Aorta (tissue), 5 donors: ENCODE data around the gene MRPL55. TPM values are rescaled to one million over a fixed set of nuclear protein-coding genes. Genes with fewer than 3 reads are reported as not detected.

Experiments
- ATAC-seq: fragments of 200-7000 bp; cut with Tn5 transposase; one replicate; pipeline ENCODE4 v1.9.1; 2022; ENCODE audit warnings: moderate library complexity; ENCODE audit not compliant: low FRiP score
- DNase-seq, 2 donors: peaks; one replicate each; pipeline ENCODE4 v3.0.0-alpha.2; 2020
- H3K27ac ChIP-seq, 2 donors: one replicate each; pipeline ENCODE4 v1.5.1; 2013; ENCODE audit warnings: low read length in 2 of 2, mild to moderate bottlenecking in 2 of 2, moderate library complexity in 2 of 2, control low read depth in 1 of 2, inconsistent platforms in 1 of 2, low read depth in 1 of 2
- H3K27me3 ChIP-seq, 2 donors: one replicate each; pipeline ENCODE4 v1.6.1; 2013; ENCODE audit warnings: control low read depth in 1 of 2, low read length in 1 of 2, mild to moderate bottlenecking in 1 of 2, moderate library complexity in 1 of 2; ENCODE audit not compliant: insufficient read depth in 2 of 2, control insufficient read depth in 1 of 2
- H3K36me3 ChIP-seq, 2 donors: one replicate each; pipeline ENCODE4 v1.6.1; 2013; ENCODE audit warnings: control low read depth in 1 of 2, low read length in 1 of 2, mild to moderate bottlenecking in 1 of 2; ENCODE audit not compliant: insufficient read depth in 2 of 2, control insufficient read depth in 1 of 2
- H3K4me1 ChIP-seq, 2 donors: one replicate each; pipeline ENCODE4 v1.6.1; 2013; ENCODE audit warnings: low read length in 2 of 2, control low read depth in 1 of 2, mild to moderate bottlenecking in 1 of 2, moderate library complexity in 1 of 2; ENCODE audit not compliant: insufficient read depth in 2 of 2, control insufficient read depth in 1 of 2
- H3K4me3 ChIP-seq, 2 donors: one replicate each; pipeline ENCODE4 v1.5.1; 2013; ENCODE audit warnings: low read length in 2 of 2, control low read depth in 1 of 2, mild to moderate bottlenecking in 1 of 2
- H3K9me3 ChIP-seq: one replicate; pipeline ENCODE4 v1.6.1; 2013; ENCODE audit warnings: mild to moderate bottlenecking, low read length; ENCODE audit not compliant: control insufficient read depth
- WGBS, 2 donors: extraction: QIAGEN DNeasy Blood & Tissue Kit; methylation state at CpG; one replicate each; pipeline ENCODE4 v1.1.7; 2013; 5-methylcytosine and 5-hydroxymethylcytosine counted together
- intact Hi-C, 2 donors: fragments of 100-400 bp; cut with DNase I; formaldehyde crosslinking; loops; one replicate each; pipeline versions ENCODE4 v1.14.2 to v1.15.0; 2022
- polyA plus RNA-seq, 2 donors: library from polyadenylated mRNA; stranded (reverse); fragments of 200-250 nt; gene quantifications; one replicate each; pipeline ENCODE4 v1.2.3, GENCODE V29; 2013
- total RNA-seq, 2 donors: library from RNA; stranded (reverse); fragmentation: NEBNext Ultra II Directional; extraction: Animal tissue kit (Norgen Biotek cat#: 25700); gene quantifications; one replicate each; pipeline ENCODE4 v1.2.1, GENCODE V29; 2021
- donor health status: healthy with polysubstance abuse.
- donor health status: Bipolar disorder and iron deficiency.
- donor health status: DM: no; HTN: no; CAD: no.
- donor health status: DM: no; HTN: no; CAD: no.
- donor health status: DM: yes; HTN: yes; CAD: no.

The MRPL55 gene
- total and polyA plus RNA-seq, 4 donors, result 27.4 to 152 (median 38.6) TPM

DNA sequence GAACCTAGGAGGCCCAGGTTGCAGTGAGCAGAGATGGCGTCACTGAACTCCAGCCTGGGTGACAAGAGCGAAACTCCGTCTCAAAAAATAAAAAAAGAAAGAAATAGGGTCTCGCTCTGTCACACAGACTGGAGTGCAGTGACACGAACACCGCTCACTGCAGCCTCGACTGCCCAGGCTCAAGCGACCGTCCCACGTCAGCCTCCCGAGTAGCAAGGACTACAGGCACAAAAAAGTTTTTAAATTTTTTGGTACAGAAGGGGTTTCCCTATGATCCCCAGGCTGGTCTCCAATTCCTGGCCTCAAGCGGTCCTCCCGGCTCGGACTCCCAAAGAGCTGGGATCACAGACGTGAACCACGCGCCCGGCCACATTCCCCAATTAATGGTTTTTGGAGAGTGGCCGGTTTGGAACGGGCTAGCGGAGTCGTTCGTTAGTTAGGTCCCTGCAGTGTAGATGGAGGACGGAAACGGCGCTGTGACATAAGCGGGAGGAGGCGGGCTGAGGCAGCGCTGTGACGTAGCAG, 30.4 kb upstream of the MRPL55 start:
- H3K4me3 ChIP-seq, result peak overlapping the region in 1 of 2 donors; percentile 52
- H3K4me1 ChIP-seq, result peaks cover 0 to 7% of the 10 kb centered on the region in 2 donors
- ATAC-seq (no peak), DNase-seq (no peak)
- peak overlapping the region in 1 of 2 donors; percentile 80 for H3K27ac ChIP-seq
- no peaks in the 10 kb centered on the region for H3K27me3 ChIP-seq
- WGBS, 2 donors, result 20 to 22% methylated on average over 30 of the region's 30 CpGs
- H3K36me3 ChIP-seq, result no peaks in the 10 kb centered on the region
- intact Hi-C loops, result loop anchor here in 1 of 2 donors (10.0 kb wide), 1 partner anchor 265 kb away; the partner anchor contains the start of gene TRIM11
- H3K9me3 ChIP-seq, result no peaks in the 10 kb centered on the region

DNA sequence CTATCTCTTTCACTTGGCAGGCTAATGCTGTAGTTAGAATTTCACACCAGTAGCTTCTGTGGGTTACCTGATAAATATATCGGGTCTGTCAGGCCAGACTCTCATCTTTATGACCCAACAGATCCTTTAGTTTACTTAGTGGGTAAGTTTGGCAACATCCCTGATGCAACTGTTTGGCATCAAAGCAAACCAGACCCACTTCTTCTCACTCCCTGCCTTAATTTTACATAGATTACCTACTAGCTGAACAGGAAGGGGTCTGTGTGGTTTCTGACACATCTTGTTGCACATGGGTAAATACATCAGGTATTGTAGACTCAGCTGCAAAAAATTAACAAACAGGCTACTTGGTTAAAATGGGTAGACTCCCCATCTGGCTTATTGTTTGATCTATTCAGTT, 27.8 kb upstream of the MRPL55 start:
- Histone ChIP-seq H3K4me3 (no peak overlapping the region), H3K4me1 (peaks cover 0 to 5% of the 10 kb centered on the region in 2 donors), H3K27ac (no peak overlapping the region), H3K9me3 (no peaks in the 10 kb centered on the region), H3K36me3 (no peaks in the 10 kb centered on the region), H3K27me3 (no peaks in the 10 kb centered on the region)
- 45 to 62% methylated on average over 1 of the region's 1 CpG for WGBS, 2 donors
- intact Hi-C loops, result loop anchor here in 1 of 2 donors (10.0 kb wide), 1 partner anchor 268 kb away; the partner anchor contains the start of gene TRIM11
- no peak for ATAC-seq
- DNase-seq, result no peak

DNA sequence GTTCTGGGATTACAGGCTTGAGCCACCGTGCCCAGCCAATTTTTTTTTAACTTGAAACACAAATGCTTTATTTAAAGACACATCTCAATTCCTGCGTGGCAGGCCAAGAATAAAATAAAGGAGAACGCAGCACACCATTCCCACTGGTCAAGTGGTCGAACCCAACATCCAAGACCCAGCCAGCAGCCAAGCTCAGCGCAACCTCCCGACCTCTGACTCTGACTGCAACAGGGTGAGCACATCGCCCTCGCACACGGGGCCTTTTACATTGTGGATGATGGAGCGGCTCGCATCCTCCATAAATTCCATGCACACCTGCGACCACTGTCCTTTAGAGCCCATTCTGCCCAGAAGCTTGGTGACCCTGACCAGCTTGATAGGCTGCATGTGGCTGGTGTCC, 25.5 kb upstream of the MRPL55 start:
- WGBS, 2 donors, result 77 to 78% methylated on average over 12 of the region's 12 CpGs
- Histone ChIP-seq H3K4me3 (no peak overlapping the region), H3K27me3 (no peaks in the 10 kb centered on the region), H3K9me3 (no peaks in the 10 kb centered on the region), H3K4me1 (no peaks in the 10 kb centered on the region), H3K36me3 (no peaks in the 10 kb centered on the region), H3K27ac (no peak overlapping the region)
- ATAC-seq (no peak), DNase-seq (no peak)
- intact Hi-C loops, result loop anchor here in 1 of 2 donors (5.0 to 10.0 kb wide), 3 partner anchors 78 to 368 kb away; partner anchors contain the start of gene TRIM11

DNA sequence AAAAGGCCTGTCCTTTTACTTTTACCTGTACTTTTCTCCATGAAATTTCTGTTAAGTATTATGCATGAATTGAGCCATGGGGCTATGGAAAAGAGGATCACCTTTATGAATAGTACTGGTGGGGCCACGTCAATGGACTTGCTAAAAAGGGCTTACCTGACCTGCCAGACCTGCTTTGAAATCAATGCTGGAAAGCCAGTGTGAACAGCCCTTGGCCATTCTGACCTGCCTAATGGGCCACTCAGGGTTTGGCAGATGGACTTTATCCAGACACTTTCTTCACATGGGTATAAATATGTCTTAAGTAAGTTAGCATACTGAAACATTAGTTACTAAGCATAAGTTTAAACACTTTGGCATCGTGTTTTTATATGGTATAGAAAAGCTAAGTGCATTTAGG, 22.7 kb upstream of the MRPL55 start:
- ATAC-seq, result no peak
- no peaks in the 10 kb centered on the region for H3K4me1 ChIP-seq
- H3K27ac ChIP-seq, result no peak overlapping the region
- no peaks in the 10 kb centered on the region for H3K36me3 ChIP-seq
- intact Hi-C loops, result loop anchor here in 1 of 2 donors (5.0 to 10.0 kb wide), 3 partner anchors 81 to 371 kb away; partner anchors contain the start of gene TRIM11
- no peak overlapping the region for H3K4me3 ChIP-seq
- H3K27me3 ChIP-seq, result no peaks in the 10 kb centered on the region
- H3K9me3 ChIP-seq, result no peaks in the 10 kb centered on the region
- WGBS, 2 donors, result 88 to 90% methylated on average over 2 of the region's 2 CpGs
- no peak for DNase-seq

DNA sequence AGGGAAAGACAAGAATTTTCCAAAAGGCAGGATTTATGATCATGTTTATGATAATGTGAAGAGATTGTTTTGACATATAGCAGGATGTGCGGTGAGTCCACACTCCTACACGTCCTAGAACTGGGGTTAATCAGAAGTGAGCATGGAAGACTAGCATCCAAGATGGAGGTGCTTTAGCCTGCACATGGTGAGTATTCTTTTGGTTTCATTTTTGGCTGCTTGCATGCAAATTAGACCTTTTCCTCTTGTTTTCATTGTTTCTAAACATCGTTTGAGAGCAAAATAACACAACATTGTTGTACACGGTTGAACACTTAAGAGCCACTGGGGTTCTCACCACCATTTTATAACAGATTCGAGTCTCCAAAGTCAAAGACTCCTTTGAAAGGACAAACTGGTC, 16.1 kb upstream of the MRPL55 start:
- WGBS, 2 donors, result 70 to 71% methylated on average over 5 of the region's 5 CpGs
- Histone ChIP-seq H3K27me3 (no peaks in the 10 kb centered on the region), H3K9me3 (no peaks in the 10 kb centered on the region), H3K4me1 (peaks cover 0 to under 1% of the 10 kb centered on the region in 2 donors), H3K36me3 (no peaks in the 10 kb centered on the region), H3K27ac (no peak overlapping the region), H3K4me3 (no peak overlapping the region)
- no peak for DNase-seq
- intact Hi-C loops, result loop anchor here (5.0 kb wide), 2 partner anchors 52 to 392 kb away; no protein-coding TSS in a partner anchor
- ATAC-seq, result no peak

DNA sequence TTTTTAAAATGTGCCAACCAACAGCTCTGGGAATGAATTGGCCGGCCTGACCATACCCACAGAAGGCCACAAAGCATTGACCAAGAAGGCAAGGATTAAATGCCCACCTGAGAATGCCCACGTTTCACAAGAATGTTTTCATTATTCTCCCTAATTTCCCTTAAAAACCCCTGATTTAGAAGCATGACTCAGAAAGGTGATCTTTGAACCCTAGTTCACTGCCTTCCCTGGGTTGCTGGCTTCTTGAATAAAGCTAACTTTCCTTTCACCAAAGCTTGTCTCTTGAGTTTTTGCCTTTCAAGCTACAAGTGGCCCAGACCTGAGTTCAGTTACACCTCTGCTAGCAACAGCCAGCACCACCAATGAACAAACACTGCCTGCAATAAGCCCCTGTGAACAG, 14.4 kb upstream of the MRPL55 start:
- no peak overlapping the region for H3K27ac ChIP-seq
- DNase-seq, result no peak
- H3K4me3 ChIP-seq, result no peak overlapping the region
- intact Hi-C loops, result no loop called here
- H3K36me3 ChIP-seq, result no peaks in the 10 kb centered on the region
- H3K4me1 ChIP-seq, result peaks cover 0 to 2% of the 10 kb centered on the region in 2 donors
- ATAC-seq, result no peak
- WGBS, 2 donors, result 64 to 69% methylated on average over 2 of the region's 2 CpGs
- H3K27me3 ChIP-seq, result no peaks in the 10 kb centered on the region
- H3K9me3 ChIP-seq, result no peaks in the 10 kb centered on the region

DNA sequence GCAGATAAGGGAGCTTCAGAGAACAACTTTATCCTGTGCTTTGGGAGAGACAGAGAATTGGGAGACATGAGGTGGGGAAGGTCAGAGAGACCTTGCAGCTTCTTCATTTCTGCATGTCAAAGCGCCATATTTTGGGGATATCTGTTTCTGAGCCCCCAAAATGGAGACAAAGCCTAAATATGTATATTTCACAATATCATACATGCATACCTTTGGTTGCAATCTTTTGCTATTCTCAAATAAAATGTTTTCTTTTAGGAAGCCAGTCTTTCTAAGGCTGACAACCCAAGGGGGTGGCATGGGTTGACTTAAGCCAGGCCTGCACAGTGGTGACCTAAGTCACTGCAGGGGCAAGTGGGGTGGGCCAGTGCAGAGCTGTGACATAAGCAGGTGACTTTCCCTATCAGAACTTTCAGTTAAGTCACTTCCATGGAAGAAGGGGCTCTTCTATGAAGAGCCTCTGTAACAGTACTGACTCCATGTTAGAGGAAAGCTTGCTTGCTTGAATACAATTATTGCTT, 13.9 kb upstream of the MRPL55 start:
- Histone ChIP-seq H3K27ac (no peak overlapping the region), H3K9me3 (no peaks in the 10 kb centered on the region), H3K36me3 (no peaks in the 10 kb centered on the region), H3K4me1 (peaks cover 0 to 2% of the 10 kb centered on the region in 2 donors), H3K4me3 (no peak overlapping the region), H3K27me3 (no peaks in the 10 kb centered on the region)
- 54 to 60% methylated on average over 1 of the region's 1 CpG for WGBS, 2 donors
- no peak for DNase-seq
- intact Hi-C loops, result no loop called here
- ATAC-seq, result no peak

DNA sequence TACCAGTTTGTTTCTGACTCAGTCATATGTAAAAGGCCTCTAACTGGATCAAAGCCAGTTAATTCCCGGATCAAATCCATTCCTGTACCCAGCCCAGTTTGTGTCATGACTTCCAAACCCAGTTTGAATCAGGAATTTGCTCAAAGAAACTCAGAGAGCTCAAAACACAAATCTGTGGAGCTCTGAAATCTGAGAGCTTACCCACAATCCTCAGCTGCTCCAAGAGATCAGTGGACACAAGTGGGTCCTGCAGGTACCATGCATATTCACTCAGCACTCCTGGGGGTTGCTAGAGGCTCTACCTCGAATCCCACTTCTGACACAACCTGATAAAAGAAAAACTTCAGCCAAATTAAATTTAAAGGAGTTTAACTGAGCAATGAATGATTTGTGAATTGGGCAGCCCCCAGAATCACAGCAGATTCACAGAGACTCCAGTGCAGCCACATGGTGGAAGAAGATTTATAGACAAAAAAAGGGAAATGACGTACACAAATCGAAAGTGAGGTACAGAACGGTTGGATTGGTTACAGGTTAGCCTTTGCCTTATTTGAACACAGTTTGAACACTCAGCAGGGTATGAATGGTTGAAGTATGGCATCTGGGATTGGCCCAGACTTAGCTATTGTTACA, 11.9 kb upstream of the MRPL55 start:
- H3K4me3 ChIP-seq, result no peak overlapping the region
- no peaks in the 10 kb centered on the region for H3K36me3 ChIP-seq
- peaks cover 0 to 2% of the 10 kb centered on the region in 2 donors for H3K4me1 ChIP-seq
- no peaks in the 10 kb centered on the region for H3K9me3 ChIP-seq
- ATAC-seq (no peak), DNase-seq (no peak)
- intact Hi-C loops, result no loop called here
- H3K27me3 ChIP-seq, result no peaks in the 10 kb centered on the region
- peak overlapping the region in 1 of 2 donors; percentile 28 for H3K27ac ChIP-seq
- 62 to 64% methylated on average over 5 of the region's 5 CpGs for WGBS, 2 donors

DNA sequence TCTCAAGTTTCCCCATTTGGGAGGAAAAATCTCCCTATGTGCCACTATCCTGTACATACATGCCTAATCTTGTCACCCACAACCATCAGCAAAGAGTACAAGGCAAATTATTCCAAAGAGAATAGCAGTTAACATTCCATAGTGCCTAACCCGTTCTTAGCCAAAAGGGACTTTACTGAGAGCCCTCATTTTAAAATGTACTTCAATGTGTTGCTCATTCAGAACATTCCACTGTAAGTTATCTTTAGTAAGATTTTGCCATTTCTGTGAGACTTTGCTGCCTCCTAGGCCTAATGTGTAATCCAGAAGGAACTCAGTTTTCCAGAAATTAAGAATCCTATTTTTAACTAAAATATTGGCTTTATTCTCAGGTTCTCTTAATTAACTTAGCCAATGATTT, 11.3 kb upstream of the MRPL55 start:
- DNase-seq (no peak), ATAC-seq (no peak)
- no peak overlapping the region for H3K27ac ChIP-seq
- H3K9me3 ChIP-seq, result no peaks in the 10 kb centered on the region
- 8 to 19% methylated on average over 1 of the region's 1 CpG for WGBS, 2 donors
- no peaks in the 10 kb centered on the region for H3K36me3 ChIP-seq
- H3K27me3 ChIP-seq, result no peaks in the 10 kb centered on the region
- H3K4me3 ChIP-seq, result no peak overlapping the region
- peaks cover 0 to 2% of the 10 kb centered on the region in 2 donors for H3K4me1 ChIP-seq
- intact Hi-C loops, result no loop called here
